ENCODE results near the gene CEL.

DNA sequence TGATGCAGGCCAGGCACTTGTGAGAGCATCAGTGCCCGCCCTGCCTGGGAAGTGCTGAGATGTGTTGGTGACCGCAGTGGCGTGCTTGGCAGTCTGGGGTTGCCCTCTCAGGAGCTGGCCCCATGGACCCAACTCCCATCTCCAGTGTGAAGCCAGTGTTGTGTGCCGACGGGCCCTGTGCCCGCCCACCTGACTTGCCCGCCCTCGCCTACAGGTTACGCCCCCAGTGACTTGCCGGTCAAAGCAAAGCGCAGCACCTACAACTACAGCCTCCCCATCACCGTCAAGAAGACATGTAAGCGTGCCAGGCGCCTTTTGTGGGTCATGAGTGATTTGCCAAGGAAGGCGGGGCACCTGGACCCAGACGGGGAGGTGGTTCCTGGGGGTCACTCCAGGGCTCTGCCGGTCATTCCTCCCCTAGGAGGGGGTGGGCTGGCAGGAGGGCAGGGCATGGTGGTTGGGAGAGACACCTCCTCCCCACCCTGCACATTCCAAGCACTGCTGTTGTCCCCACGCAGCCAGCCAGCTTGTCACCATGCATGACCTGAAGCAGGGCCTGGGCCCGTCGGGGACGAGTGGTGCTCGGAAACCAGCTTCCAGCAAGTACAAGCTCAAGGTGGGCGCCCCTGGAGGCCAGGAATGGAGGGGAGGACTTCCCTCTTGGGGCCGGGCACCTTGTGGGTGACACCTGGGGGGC lies 7.4 kb upstream of the CEL start:
- TF ChIP-seq YY1 (IDR thresholded peaks at IDR 0.05; ENCODE audit: insufficient read depth, insufficient read length): no peak
- TF ChIP-seq ZNF274 (IDR thresholded peaks at IDR 0.05; ENCODE audit: low read depth, low read length): no peak
